H54 (cell line): ENCODE results near the gene PRKRIP1.
A peak's percentile ranks its signal among the peaks of the same experiment; 100 is the strongest.

Experiments used
- DNase-seq: peaks from one replicate; pipeline ENCODE4 v3.0.0; 2011; ENCODE audit warnings: low spot score, mixed read lengths; ENCODE audit not compliant: insufficient read length
- FAIRE-seq: peaks from 3 replicates; lab custom pipeline; 2011; peaks lifted over from hg19 to GRCh38; lab: Jason Lieb, UNC
- POLR2A ChIP-seq: IDR thresholded peaks from 2 replicates; pipeline ENCODE4 v1.6.1; 2011; ENCODE audit warnings: low read depth, mild to moderate bottlenecking, low read length

PRKRIP1 gene

GRCh38 chr7:102429141-102429899, 33.2 kb downstream of the PRKRIP1 start:
- no peak for DNase-seq
- FAIRE-seq, result no peak
- TF ChIP-seq POLR2A, result no peak

GRCh38 chr7:102431617-102432298, 35.6 kb downstream of the PRKRIP1 start:
- no peak for FAIRE-seq
- no peak for DNase-seq
- no peak for TF ChIP-seq POLR2A

- no peak for TF ChIP-seq POLR2A
- no peak for FAIRE-seq
- no peak for DNase-seq
These were observed 36.5 kb downstream of the PRKRIP1 start for GRCh38 chr7:102432442-102433218.

GRCh38 chr7:102433219-102434038, 37.3 kb downstream of the PRKRIP1 start, which contains the start of gene ORAI2:
TSS of gene ORAI2 (plus strand) at chr7:102433575. CDS start at chr7:102438957, 5,382 bp downstream.
- TF ChIP-seq POLR2A, result peak; percentile 81
- DNase-seq (peak; percentile 85), FAIRE-seq (no peak)

GRCh38 chr7:102434039-102434486, 37.9 kb downstream of the PRKRIP1 start:
- TF ChIP-seq POLR2A, result no peak
- DNase-seq, result no peak
- no peak for FAIRE-seq

GRCh38 chr7:102436118-102436517, 40.0 kb downstream of the PRKRIP1 start:
- TF ChIP-seq POLR2A, result no peak
- DNase-seq (no peak), FAIRE-seq (no peak)

GRCh38 chr7:102439963-102440795, 44.0 kb downstream of the PRKRIP1 start:
- DNase-seq (peak; percentile 92), FAIRE-seq (no peak)
- TF ChIP-seq POLR2A, result no peak

GRCh38 chr7:102444961-102445673, 49.0 kb downstream of the PRKRIP1 start:
- DNase-seq (no peak), FAIRE-seq (no peak)
- no peak for TF ChIP-seq POLR2A

- DNase-seq, result no peak
- no peak for FAIRE-seq
These were observed 49.5 kb downstream of the PRKRIP1 start for GRCh38 chr7:102445674-102446071.

GRCh38 chr7:102446387-102447156, 50.4 kb downstream of the PRKRIP1 start:
- TF ChIP-seq POLR2A, result no peak
- DNase-seq (no peak), FAIRE-seq (no peak)

More at GRCh38 chr7:102445674-102446071, 49.5 kb downstream of the PRKRIP1 start:
- no peak for TF ChIP-seq POLR2A

- no peak for TF ChIP-seq POLR2A
- FAIRE-seq, result no peak
- no peak for DNase-seq
These were observed 51.1 kb downstream of the PRKRIP1 start for GRCh38 chr7:102447311-102447710.
